HepG2 (cell line): Measurements from ENCODE around the gene OST4. TPM values are rescaled to one million over a fixed set of nuclear protein-coding genes. Genes with fewer than 3 reads are reported as not detected.

ENCODE experiments used
- BHLHE40 ChIP-seq: IDR thresholded peaks from 2 replicates; pipeline ENCODE4 v1.6.1; 2011; ENCODE audit warnings: low read length, improper control_type of control experiment
- BRF2 ChIP-seq: sonication (generic); formaldehyde crosslinking; IDR thresholded peaks from 2 replicates; pipeline ENCODE4 v1.8.1; 2022; ENCODE audit warnings: mild to moderate bottlenecking, missing genetic modification reagents
- GPN1 ChIP-seq: sonication (generic); formaldehyde crosslinking; IDR thresholded peaks from 2 replicates; pipeline ENCODE4 v1.5.1; 2020; ENCODE audit warnings: missing genetic modification reagents, borderline replicate concordance
- IKZF1 ChIP-seq: fragments of 450-650 bp; IDR thresholded peaks from 2 replicates; pipeline ENCODE4 v1.7.1; 2016
- MIXL1 ChIP-seq: IDR thresholded peaks from 2 replicates; pipeline ENCODE4 v1.6.1; 2016
- MXD1 ChIP-seq: sonication (generic); formaldehyde crosslinking; IDR thresholded peaks from 2 replicates; pipeline ENCODE4 v1.4.0; 2020; ENCODE audit warnings: mild to moderate bottlenecking, missing genetic modification reagents
- MXD4 ChIP-seq: IDR thresholded peaks from 2 replicates; pipeline ENCODE4 v1.6.1; 2016; ENCODE audit warnings: mild to moderate bottlenecking, missing biosample characterization, missing genetic modification reagents
- PAX8 ChIP-seq: sonication (generic); formaldehyde crosslinking; IDR thresholded peaks from 2 replicates; pipeline ENCODE4 v1.8.0; 2022; ENCODE audit warnings: mild to moderate bottlenecking, missing genetic modification reagents, borderline replicate concordance
- PREB ChIP-seq: sonication (generic); formaldehyde crosslinking; IDR thresholded peaks from 2 replicates; pipeline ENCODE4 v1.4.0; 2020; ENCODE audit warnings: missing genetic modification reagents
- SATB2 ChIP-seq: sonication (generic); formaldehyde crosslinking; IDR thresholded peaks from 2 replicates; pipeline ENCODE4 v1.5.0; 2020; ENCODE audit warnings: missing genetic modification reagents
- SKI ChIP-seq: fragments of 450-650 bp; IDR thresholded peaks from one replicate; pipeline ENCODE4 v1.6.1; 2018; ENCODE audit warnings: mild to moderate bottlenecking; ENCODE audit not compliant: partially characterized antibody
- SMYD3 ChIP-seq: sonication (generic); formaldehyde crosslinking; IDR thresholded peaks from 2 replicates; pipeline ENCODE4 v1.8.1; 2023; ENCODE audit warnings: mild to moderate bottlenecking, missing genetic modification reagents
- ZBTB1 ChIP-seq: sonication (generic); formaldehyde crosslinking; IDR thresholded peaks from 2 replicates; pipeline ENCODE4 v1.4.0; 2020; ENCODE audit warnings: missing genetic modification reagents, borderline replicate concordance
- ZBTB7B ChIP-seq: sonication (generic); formaldehyde crosslinking; IDR thresholded peaks from 2 replicates; pipeline ENCODE4 v1.4.0; 2020; ENCODE audit warnings: missing genetic modification reagents
- ZBTB8A ChIP-seq: sonication (generic); formaldehyde crosslinking; IDR thresholded peaks from 2 replicates; pipeline ENCODE4 v1.4.0; 2020; ENCODE audit warnings: mild to moderate bottlenecking, low read depth, missing genetic modification reagents, borderline replicate concordance
- ZNF253 ChIP-seq: sonication (generic); formaldehyde crosslinking; IDR thresholded peaks from 2 replicates; pipeline ENCODE4 v1.8.0; 2022; ENCODE audit warnings: mild to moderate bottlenecking, missing genetic modification reagents, borderline replicate concordance
- ZNF329 ChIP-seq: sonication (generic); formaldehyde crosslinking; IDR thresholded peaks from 2 replicates; pipeline ENCODE4 v1.9.0; 2021; ENCODE audit warnings: low read depth, mild to moderate bottlenecking, missing genetic modification reagents
- ZNF335 ChIP-seq: sonication (generic); formaldehyde crosslinking; IDR thresholded peaks from 2 replicates; pipeline ENCODE4 v1.4.0; 2020; ENCODE audit warnings: missing genetic modification reagents
- ZNF367 ChIP-seq: sonication (generic); formaldehyde crosslinking; IDR thresholded peaks from 2 replicates; pipeline ENCODE4 v1.4.0; 2020; ENCODE audit warnings: missing genetic modification reagents, borderline replicate concordance
- ZNF484 ChIP-seq: sonication (generic); formaldehyde crosslinking; IDR thresholded peaks from 2 replicates; pipeline ENCODE4 v1.5.1; 2020; ENCODE audit warnings: mild to moderate bottlenecking, low read depth, missing genetic modification reagents, borderline replicate concordance
- ZNF547 ChIP-seq: sonication (generic); formaldehyde crosslinking; IDR thresholded peaks from 2 replicates; pipeline ENCODE4 v1.5.1; 2020; ENCODE audit warnings: mild to moderate bottlenecking, missing genetic modification reagents
- ZNF569 ChIP-seq: sonication (generic); formaldehyde crosslinking; IDR thresholded peaks from 2 replicates; pipeline ENCODE4 v1.5.0; 2020; ENCODE audit warnings: mild to moderate bottlenecking, missing genetic modification reagents, moderate library complexity, borderline replicate concordance
- ZNF841 ChIP-seq: sonication (generic); formaldehyde crosslinking; IDR thresholded peaks from 2 replicates; pipeline ENCODE4 v1.8.1; 2023; ENCODE audit warnings: missing genetic modification reagents, borderline replicate concordance
- polyA plus RNA-seq, 8 experiments: library from polyadenylated mRNA; depleted of rRNA in 3 of 8; stranded (reverse) in 7 of 8; unstranded in 1 of 8; fragments of >200 nt; fragmentation: Illumina TruSeq in 4 of 8; extraction: Trizol in 4 of 8; gene quantifications; 2 replicates each; pipeline versions ENCODE4 v1.2.1 to v1.2.3, GENCODE V29; 2011 to 2016; ENCODE audit warnings: low read depth in 4 of 8, missing spikeins in 1 of 8, mixed read lengths in 1 of 8; ENCODE audit not compliant: insufficient read depth in 1 of 8
- total RNA-seq, 5 experiments: library from RNA; depleted of rRNA; stranded (reverse); fragments of >200 nt; fragmentation: Illumina TruSeq; extraction: Trizol; gene quantifications; 2 replicates each; pipeline ENCODE4 v1.2.3, GENCODE V29; 2016; ENCODE audit warnings: low read depth in 1 of 5
- TF ChIP-seq, protein P1 (sequence below): IDR thresholded peaks from 2 replicates; pipeline ENCODE4 v1.6.1; 2016; ENCODE audit warnings: mild to moderate bottlenecking, missing biosample characterization, missing genetic modification reagents
- TF ChIP-seq, protein P2 (sequence below): sonication (generic); formaldehyde crosslinking; IDR thresholded peaks from 2 replicates; pipeline ENCODE4 v1.4.0; 2020; ENCODE audit warnings: mild to moderate bottlenecking, low read depth, missing genetic modification reagents
- TF ChIP-seq, protein P3 (sequence below): sonication (generic); formaldehyde crosslinking; IDR thresholded peaks from 2 replicates; pipeline ENCODE4 v1.8.1; 2023; ENCODE audit warnings: mild to moderate bottlenecking, missing genetic modification reagents, borderline replicate concordance

The OST4 gene
- total and polyA plus RNA-seq, 2 of the 13 experiments (the other 11 are each of a cell fraction or from before 2014, with no cell fraction given), result 498 to 584 TPM

- no peak for TF ChIP-seq ZBTB1
- peak; percentile 5; the same call in 1 of the 2 replicates for TF ChIP-seq GPN1 (CRISPR knock-in tag)
- TF ChIP-seq ZNF841, result no peak; the same call in none of the 2 replicates
- no peak for TF ChIP-seq BRF2 (CRISPR knock-in tag)
- 0 out of 2 replicates have a peak, but pooled peaks have one; percentile 14 for TF ChIP-seq PAX8 (CRISPR knock-in tag)
- TF ChIP-seq ZNF569 (CRISPR knock-in tag), result peak; percentile 71; the same call in 1 of the 2 replicates
- TF ChIP-seq PREB (CRISPR knock-in tag), result no peak
- no peak for TF ChIP-seq IKZF1
- peak; percentile 79; the same call in 1 of the 2 replicates for TF ChIP-seq MIXL1 (CRISPR knock-in tag)
- TF ChIP-seq SMYD3 (CRISPR knock-in tag), result peak; percentile 49; the same call in 1 of the 2 replicates
- TF ChIP-seq ZNF484 (CRISPR knock-in tag), result 0 out of 2 replicates have a peak, but pooled peaks have one; percentile 88
- no peak for TF ChIP-seq ZNF367 (CRISPR knock-in tag)
- TF ChIP-seq SATB2, result no peak
- no peak for TF ChIP-seq ZNF329 (CRISPR knock-in tag)
- peak; percentile 55 for TF ChIP-seq ZBTB7B (CRISPR knock-in tag)
- 0 out of 2 replicates have a peak, but pooled peaks have one; percentile 49 for TF ChIP-seq MXD4
- no peak for TF ChIP-seq ZNF253 (CRISPR knock-in tag)
- peak; percentile 57 for TF ChIP-seq MXD1 (CRISPR knock-in tag)
- TF ChIP-seq SKI, result peak; percentile 35
- no peak; the same call in 1 of the 2 replicates for TF ChIP-seq ZBTB8A (CRISPR knock-in tag)
- peak; percentile 61 for TF ChIP-seq ZNF335 (CRISPR knock-in tag)
- TF ChIP-seq, protein P1, sequence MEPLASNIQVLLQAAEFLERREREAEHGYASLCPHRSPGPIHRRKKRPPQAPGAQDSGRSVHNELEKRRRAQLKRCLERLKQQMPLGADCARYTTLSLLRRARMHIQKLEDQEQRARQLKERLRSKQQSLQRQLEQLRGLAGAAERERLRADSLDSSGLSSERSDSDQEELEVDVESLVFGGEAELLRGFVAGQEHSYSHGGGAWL, result no peak; the same call in 1 of the 2 replicates
- TF ChIP-seq ZNF547 (CRISPR knock-in tag), result peak; percentile 87
- TF ChIP-seq BHLHE40, result peak; percentile 28; the same call in 1 of the 2 replicates
- TF ChIP-seq, protein P2, sequence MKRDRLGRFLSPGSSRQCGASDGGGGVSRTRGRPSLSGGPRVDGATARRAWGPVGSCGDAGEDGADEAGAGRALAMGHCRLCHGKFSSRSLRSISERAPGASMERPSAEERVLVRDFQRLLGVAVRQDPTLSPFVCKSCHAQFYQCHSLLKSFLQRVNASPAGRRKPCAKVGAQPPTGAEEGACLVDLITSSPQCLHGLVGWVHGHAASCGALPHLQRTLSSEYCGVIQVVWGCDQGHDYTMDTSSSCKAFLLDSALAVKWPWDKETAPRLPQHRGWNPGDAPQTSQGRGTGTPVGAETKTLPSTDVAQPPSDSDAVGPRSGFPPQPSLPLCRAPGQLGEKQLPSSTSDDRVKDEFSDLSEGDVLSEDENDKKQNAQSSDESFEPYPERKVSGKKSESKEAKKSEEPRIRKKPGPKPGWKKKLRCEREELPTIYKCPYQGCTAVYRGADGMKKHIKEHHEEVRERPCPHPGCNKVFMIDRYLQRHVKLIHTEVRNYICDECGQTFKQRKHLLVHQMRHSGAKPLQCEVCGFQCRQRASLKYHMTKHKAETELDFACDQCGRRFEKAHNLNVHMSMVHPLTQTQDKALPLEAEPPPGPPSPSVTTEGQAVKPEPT, result no peak
- TF ChIP-seq, protein P3, sequence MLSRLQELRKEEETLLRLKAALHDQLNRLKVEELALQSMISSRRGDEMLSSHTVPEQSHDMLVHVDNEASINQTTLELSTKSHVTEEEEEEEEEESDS (CRISPR knock-in tag), result 0 out of 2 replicates have a peak, but pooled peaks have one; percentile 25
Measured at GRCh38 chr2:27050281-27050995, 21.0 kb downstream of the OST4 start (continued).
